IgD-negative memory B cell (primary cell): ENCODE data around the gene DOK7. TPM values are rescaled to one million over a fixed set of nuclear protein-coding genes. Genes with fewer than 3 reads are reported as not detected.

Source experiments
- H3K27ac Mint-ChIP-seq, 3 donors: one replicate each; pipeline ENCODE4 v1.8.0; 2020 to 2022; ENCODE audit warnings: mild to moderate bottlenecking in 3 of 3, mixed read lengths in 3 of 3, moderate library complexity in 1 of 3
- H3K27me3 Mint-ChIP-seq: one replicate; pipeline ENCODE4 v1.8.0; 2021; ENCODE audit warnings: mixed read lengths
- H3K36me3 Mint-ChIP-seq: one replicate; pipeline ENCODE4 v1.8.0; 2020; ENCODE audit warnings: mild to moderate bottlenecking, mixed read lengths
- H3K4me1 Mint-ChIP-seq, 3 donors: one replicate each; pipeline ENCODE4 v1.8.0; 2020 to 2022; ENCODE audit warnings: mixed read lengths in 3 of 3, mild to moderate bottlenecking in 1 of 3
- H3K4me3 Mint-ChIP-seq, 4 donors: one replicate each; pipeline ENCODE4 v1.8.0; 2020 to 2022; ENCODE audit warnings: mild to moderate bottlenecking in 4 of 4, mixed read lengths in 4 of 4, moderate library complexity in 3 of 4
- H3K9me3 Mint-ChIP-seq, 3 donors: one replicate each; pipeline ENCODE4 v1.8.0; 2020 to 2021; ENCODE audit warnings: mixed read lengths in 3 of 3, mild to moderate bottlenecking in 1 of 3
- polyA plus RNA-seq: library from polyadenylated mRNA; unstranded; fragments of 300-500 nt; fragmentation: Illumina TruSeq; gene quantifications from one replicate; pipeline ENCODE4 v1.2.3, GENCODE V29; 2021

Gene DOK7
- polyA plus RNA-seq, 1 donor from 2014 or later: 25.2 TPM

DNA sequence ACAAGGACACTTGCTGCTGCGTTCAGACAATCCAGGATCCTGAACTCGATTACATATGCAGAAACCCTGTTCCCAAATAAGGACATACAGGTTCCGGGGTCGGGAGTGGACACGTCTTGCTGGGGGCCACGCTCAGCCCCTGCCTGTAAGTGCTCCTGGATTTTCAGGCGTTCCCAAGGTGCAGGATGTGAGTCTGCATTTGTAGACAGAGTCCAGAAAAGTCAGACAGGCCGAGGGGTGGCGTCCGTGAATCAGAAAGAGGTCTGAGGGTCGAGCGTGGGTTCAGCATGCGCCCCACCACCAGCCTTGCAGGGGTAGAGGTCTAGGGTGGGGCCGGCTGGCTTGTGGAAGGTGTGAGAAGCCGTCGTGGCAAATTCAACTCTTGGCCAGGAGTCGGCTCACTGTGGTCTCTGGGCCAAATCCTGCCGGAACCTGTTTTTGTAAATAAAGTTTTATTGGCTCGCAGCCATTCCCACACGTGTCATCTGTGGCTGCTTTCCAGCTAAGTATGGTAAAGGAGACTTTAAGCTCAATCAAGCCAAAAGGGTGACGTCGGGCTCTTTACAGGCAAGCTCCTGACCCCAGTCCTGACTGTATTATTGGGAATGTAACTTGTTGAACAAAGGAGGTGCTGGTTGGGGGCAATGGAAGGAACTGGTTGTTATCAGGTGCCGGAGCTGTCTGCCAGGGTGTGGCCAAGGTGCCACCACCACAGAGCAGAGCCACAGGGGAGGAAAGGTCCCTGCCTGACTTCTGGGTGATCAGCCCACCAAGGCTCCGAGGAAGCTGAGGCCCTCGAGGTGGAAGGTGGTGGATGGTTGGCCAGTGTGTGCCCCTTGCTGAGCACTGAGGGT lies 7.4 kb downstream of the DOK7 start:
- H3K27ac Mint-ChIP-seq: no peak overlapping the region
- no peaks in the 10 kb centered on the region for H3K9me3 Mint-ChIP-seq

DNA sequence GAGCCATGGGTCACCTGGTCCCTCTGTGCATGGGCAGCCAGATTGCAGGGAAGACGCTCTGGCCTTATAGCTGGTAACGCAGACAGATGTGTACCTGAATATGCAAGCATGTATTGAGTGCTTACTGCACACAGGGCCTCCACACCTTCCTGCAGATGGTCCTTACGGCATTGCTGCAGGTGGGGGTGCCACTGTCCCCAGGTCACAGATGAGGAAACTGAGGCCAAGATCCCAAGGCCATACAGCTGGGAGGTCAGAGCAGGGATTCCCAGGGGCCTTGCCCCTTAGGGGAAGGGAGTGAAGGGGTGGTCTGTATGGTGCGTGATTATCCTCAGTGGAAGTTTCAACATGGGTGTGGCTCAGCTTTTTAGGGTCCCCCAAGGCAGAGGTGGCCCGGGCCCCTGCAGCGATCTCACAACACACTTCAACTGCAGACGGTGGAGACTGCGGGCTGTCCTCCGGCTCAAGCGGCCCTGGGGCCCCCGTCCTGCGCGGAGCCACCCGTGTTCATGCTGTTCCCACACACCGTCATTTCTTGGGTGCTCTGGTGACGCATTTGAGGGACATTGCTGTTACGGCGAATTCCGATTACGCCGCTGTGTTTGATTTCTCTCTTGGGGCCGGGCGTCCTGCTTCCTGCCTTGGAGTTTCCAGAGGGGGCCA lies 8.1 kb downstream of the DOK7 start:
- H3K27me3 Mint-ChIP-seq: no peaks in the 10 kb centered on the region
- H3K9me3 Mint-ChIP-seq: no peaks in the 10 kb centered on the region
- H3K4me3 Mint-ChIP-seq: no peak overlapping the region
- H3K27ac Mint-ChIP-seq: no peak overlapping the region
- H3K4me1 Mint-ChIP-seq: no peaks in the 10 kb centered on the region
- no peaks in the 10 kb centered on the region for H3K36me3 Mint-ChIP-seq

More for the DNA sequence above, 7.4 kb downstream of the DOK7 start:
- H3K4me1 Mint-ChIP-seq: no peaks in the 10 kb centered on the region
- no peaks in the 10 kb centered on the region for H3K27me3 Mint-ChIP-seq
- H3K36me3 Mint-ChIP-seq: no peaks in the 10 kb centered on the region
- no peak overlapping the region for H3K4me3 Mint-ChIP-seq

DNA sequence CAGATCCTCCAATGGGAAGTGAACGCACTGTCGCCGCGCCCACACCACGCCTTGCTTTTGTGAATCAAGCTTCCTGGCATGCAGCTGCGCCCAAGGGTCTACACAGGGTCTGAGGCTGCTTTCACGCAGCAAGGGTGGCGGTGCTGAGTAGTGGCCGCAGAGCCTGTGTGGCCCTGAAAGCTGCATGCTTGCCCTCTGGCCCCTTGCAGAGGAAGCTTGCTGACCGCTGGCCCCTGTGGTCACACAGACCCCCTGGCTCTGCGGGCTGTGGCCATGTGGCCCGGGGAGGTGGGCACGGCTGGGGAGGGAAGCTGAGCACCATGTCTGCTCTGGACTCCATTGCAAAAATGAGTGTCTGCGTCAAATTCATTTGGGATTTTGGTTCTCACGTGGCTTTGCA lies 8.8 kb downstream of the DOK7 start:
- Mint-ChIP-seq H3K9me3 (no peaks in the 10 kb centered on the region), H3K27ac (no peak overlapping the region), H3K4me1 (no peaks in the 10 kb centered on the region), H3K27me3 (no peaks in the 10 kb centered on the region), H3K4me3 (no peak overlapping the region), H3K36me3 (no peaks in the 10 kb centered on the region)

DNA sequence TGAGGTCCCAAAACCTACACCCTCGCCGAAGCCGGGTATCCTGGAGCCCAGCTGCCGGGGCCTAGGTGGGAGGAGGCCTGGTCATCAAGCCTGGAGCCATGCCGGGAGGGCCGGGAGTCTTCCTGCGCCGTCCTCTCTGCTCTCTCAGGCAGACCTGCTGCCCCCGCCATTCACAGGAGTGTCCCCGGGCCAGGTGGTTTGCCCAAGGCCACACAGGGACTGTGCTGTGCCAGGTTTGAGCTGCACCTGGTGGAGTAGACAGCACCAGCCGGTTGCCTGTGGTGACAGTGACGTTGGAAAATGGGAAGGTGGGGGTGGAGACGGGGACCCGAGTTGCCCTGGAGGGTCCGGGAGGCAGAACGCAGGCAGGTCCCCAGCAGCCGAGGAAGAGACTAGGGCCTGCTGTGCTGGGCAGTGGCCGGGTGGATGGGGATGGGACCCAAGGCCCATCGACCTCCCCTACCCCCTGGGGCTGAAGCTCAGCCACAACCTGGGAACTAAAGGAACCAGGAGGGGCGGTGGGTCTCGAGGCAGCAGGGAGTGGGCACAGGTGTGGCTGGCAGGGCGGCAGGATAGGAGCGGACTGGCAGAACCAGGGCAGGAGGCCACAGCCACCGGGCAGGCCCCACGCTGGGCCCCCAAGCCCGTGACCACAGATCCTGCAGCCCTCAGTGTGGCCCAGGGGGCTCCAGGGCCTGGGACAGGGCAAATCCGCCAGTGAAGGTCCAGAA lies 9.5 kb downstream of the DOK7 start:
- Mint-ChIP-seq H3K4me3 (no peak overlapping the region), H3K27ac (peak overlapping the region in 1 of 3 donors; percentile 16), H3K4me1 (no peaks in the 10 kb centered on the region), H3K36me3 (no peaks in the 10 kb centered on the region), H3K9me3 (no peaks in the 10 kb centered on the region), H3K27me3 (no peaks in the 10 kb centered on the region)

DNA sequence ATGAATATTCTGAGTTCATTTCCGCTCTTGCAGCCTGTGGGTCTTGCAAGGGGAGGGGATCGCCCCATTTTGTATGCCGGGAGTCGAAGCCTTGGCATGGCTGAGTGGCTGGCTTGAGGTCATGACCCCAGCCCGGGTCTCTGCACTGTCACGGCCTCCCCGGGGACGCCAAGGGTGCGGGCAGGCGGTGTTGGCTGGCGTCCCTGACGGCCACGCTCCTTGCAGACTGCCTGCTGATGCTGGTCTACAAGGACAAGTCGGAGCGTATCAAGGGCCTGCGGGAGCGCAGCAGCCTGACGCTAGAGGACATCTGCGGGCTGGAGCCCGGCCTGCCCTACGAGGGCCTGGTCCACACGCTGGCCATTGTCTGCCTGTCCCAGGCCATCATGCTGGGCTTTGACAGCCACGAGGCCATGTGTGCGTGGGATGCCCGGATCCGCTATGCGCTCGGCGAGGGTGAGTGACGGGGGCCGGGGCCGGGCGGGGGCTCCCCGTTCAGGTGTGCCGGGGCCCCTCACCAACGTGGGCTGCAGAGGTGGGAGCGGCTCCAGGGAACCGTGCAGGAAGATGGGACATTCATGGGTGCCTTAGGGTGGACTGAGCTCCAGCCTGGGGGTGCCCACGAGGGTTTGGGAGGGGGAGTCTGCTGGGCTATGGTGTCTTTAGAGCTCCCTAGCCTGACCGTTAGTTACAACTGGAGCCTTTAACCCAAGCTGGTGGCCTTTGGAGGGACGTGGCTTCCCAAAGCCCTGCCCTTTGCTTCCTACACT lies 10.3 kb downstream of the DOK7 start:
- H3K4me3 Mint-ChIP-seq: no peak overlapping the region
- no peaks in the 10 kb centered on the region for H3K27me3 Mint-ChIP-seq
- H3K27ac Mint-ChIP-seq: peak overlapping the region in 1 of 3 donors; percentile 16
- H3K36me3 Mint-ChIP-seq: no peaks in the 10 kb centered on the region
- H3K4me1 Mint-ChIP-seq: no peaks in the 10 kb centered on the region
- no peaks in the 10 kb centered on the region for H3K9me3 Mint-ChIP-seq

DNA sequence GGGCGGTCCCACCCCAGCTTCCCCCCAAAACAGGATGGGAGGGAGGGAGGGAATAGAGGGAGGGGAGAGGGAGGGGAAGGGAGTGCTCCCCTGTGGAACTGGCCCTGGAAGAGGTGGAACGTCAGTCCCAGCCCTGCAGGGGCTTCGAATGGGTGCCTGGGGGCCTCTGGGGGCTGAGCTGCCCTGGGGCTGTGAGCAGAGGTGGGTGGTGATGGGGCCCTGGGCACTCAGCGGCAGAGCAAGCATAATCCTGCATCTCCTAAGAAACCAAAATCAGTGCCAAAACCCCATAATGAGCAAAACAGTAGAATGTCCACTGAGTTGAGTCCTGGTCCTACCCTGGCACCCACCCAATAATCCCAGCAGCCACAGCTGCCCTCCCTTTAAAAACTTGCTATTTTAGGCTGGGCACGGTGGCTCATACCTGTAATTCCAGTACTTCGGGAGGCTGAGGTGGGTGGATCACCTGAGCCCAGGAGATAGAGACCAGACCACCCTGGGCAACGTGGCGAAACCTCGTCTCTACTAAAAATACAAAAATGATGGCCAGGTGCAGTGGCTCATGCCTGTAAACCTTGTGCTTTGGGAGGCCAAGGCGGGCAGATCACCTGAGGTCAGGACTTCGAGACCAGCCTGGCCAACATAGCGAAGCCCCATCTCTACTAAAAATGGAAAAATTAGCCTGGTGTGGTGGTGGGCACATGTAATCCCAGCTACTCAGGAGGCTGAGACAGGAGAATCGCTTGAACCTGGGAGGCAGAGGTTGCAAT lies 11.1 kb downstream of the DOK7 start:
- H3K9me3 Mint-ChIP-seq: no peaks in the 10 kb centered on the region
- no peak overlapping the region for H3K27ac Mint-ChIP-seq
- H3K4me1 Mint-ChIP-seq: no peaks in the 10 kb centered on the region
- H3K4me3 Mint-ChIP-seq: no peak overlapping the region
- no peaks in the 10 kb centered on the region for H3K36me3 Mint-ChIP-seq
- no peaks in the 10 kb centered on the region for H3K27me3 Mint-ChIP-seq

DNA sequence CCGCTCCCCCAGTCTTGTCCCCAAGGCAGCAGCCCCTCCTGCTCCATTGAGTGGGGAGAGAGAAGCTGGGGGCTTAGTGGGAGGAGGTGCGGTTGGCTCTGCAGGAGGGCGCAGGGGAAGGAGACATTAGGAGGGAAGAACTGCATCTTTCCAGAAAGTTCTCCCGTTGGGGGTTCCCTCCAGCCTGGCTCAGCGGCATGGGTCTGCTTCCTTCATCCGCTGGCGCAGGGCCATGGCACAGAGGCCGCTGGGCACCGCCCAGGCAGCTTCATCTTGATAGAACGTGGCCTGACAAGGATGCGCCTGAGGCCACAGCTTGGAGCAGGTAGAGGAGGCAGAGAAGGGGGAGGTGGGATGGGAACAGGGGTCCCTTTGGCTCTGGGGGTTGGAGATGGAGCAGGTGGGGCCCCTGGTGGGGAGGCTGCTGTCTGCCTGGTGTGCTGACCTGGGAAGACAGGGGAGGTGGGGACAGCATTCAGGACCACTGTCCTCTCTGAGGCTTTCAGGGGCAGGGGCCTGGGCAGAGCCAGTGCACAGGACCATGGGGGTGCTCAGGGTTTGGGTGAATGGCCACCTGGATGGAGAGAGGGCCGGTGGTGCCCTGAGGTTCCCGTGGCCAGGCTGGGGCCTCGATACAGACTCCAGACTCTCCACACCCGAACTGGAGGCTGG lies 12.1 kb downstream of the DOK7 start:
- H3K9me3 Mint-ChIP-seq: no peaks in the 10 kb centered on the region
- H3K27ac Mint-ChIP-seq: no peak overlapping the region
- H3K36me3 Mint-ChIP-seq: no peaks in the 10 kb centered on the region
- H3K4me1 Mint-ChIP-seq: no peaks in the 10 kb centered on the region
- no peaks in the 10 kb centered on the region for H3K27me3 Mint-ChIP-seq
- H3K4me3 Mint-ChIP-seq: no peak overlapping the region

DNA sequence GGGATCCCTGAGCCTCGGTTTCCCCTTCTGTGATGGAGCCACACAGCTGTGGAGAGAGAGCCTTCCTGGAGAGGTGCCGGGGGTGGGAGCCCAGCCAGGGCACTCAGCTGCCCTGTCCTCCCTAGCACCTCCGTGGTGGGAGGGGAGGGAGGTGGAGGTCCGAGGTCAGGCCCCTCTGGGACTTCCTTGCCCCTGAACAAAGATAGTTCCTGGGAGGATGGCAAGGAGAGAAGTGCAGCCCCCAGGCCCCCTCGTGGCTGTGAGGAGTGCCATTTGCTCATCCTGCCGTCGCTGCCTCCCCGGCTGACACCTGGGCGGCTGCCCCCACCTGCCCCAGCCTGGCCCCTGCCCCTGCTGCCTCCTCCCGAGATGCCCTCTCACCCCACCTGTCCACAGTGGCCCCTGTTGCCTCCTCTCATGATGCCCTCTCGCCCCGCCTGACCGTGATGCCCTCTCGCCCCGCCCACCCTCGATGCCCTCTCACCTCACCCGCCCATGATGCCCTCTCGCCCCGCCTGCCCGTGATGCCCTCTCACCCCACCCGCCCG lies 12.7 kb downstream of the DOK7 start:
- no peak overlapping the region for H3K4me3 Mint-ChIP-seq
- peaks cover 4 to 5% (median 4%) of the 10 kb centered on the region in 3 donors for H3K4me1 Mint-ChIP-seq
- H3K9me3 Mint-ChIP-seq: no peaks in the 10 kb centered on the region
- H3K27ac Mint-ChIP-seq: no peak overlapping the region
- no peaks in the 10 kb centered on the region for H3K36me3 Mint-ChIP-seq
- H3K27me3 Mint-ChIP-seq: peaks cover 2% of the 10 kb centered on the region

DNA sequence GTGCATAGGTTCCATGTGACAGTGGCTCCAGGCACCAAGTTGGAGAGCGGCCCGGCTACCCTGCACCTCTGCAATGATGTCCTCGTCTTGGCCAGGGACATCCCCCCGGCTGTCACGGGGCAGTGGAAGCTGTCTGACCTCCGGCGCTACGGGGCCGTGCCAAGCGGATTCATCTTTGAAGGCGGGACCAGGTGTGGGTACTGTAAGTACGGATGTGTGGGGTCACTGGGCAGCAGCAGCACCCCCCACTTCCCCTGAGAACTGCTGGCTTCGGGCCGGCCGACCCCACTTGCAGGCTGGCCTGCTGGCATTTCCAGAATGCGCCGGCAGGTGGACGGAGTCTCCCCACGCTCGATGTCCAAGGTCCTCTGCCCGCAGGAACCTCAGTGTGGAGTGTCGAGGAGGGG lies 13.2 kb downstream of the DOK7 start:
- H3K27ac Mint-ChIP-seq: no peak overlapping the region
- H3K36me3 Mint-ChIP-seq: no peaks in the 10 kb centered on the region
- H3K4me1 Mint-ChIP-seq: peaks cover 4 to 8% (median 7%) of the 10 kb centered on the region in 3 donors
- peaks cover 2% of the 10 kb centered on the region for H3K27me3 Mint-ChIP-seq
- H3K9me3 Mint-ChIP-seq: no peaks in the 10 kb centered on the region
- no peak overlapping the region for H3K4me3 Mint-ChIP-seq

DNA sequence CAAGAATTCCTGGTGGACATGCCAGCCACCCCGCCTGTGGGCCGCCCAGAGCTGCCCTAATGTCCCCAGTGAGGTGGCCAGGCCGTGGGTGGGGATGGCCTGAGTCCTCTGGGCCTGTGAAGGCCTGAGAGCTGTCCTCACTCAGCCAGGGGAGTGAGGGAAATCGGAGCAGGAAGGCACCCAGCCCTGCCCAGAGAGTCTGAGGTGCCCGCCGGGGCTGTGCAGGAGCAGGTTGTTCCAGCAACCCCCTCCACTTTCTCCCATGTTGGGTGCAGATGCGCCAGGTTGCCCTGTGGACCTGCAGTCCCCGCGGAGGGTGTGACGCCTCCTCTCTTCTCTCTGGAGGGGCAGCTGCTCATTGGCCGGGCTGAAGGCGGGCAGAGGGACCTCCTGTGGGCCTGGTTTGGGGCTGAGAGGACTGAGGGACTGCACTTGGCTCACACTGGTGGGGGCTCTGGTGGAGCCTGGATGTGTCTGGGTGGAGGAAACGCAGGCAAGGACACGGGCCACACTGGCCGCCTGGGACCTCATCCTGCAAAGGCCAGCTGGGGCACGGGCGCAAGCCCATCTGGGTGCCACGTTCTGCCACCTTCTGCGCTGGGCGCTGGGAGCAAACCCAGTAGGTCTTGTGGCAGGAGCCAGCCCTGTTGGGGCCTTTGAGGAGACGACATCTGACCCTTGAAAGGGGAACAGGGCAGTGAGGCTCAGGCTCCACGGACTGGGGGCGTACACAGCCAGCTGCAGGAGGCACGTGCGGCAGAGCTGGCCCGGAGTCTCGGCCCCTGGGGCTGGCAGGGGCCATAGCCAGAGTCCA lies 14.0 kb downstream of the DOK7 start:
- no peaks in the 10 kb centered on the region for H3K9me3 Mint-ChIP-seq
- H3K27me3 Mint-ChIP-seq: peaks cover 2% of the 10 kb centered on the region
- H3K4me1 Mint-ChIP-seq: peaks cover 7 to 9% (median 8%) of the 10 kb centered on the region in 3 donors
- peak overlapping the region in 1 of 3 donors; percentile 50 for H3K27ac Mint-ChIP-seq
- no peak overlapping the region for H3K4me3 Mint-ChIP-seq
- no peaks in the 10 kb centered on the region for H3K36me3 Mint-ChIP-seq

DNA sequence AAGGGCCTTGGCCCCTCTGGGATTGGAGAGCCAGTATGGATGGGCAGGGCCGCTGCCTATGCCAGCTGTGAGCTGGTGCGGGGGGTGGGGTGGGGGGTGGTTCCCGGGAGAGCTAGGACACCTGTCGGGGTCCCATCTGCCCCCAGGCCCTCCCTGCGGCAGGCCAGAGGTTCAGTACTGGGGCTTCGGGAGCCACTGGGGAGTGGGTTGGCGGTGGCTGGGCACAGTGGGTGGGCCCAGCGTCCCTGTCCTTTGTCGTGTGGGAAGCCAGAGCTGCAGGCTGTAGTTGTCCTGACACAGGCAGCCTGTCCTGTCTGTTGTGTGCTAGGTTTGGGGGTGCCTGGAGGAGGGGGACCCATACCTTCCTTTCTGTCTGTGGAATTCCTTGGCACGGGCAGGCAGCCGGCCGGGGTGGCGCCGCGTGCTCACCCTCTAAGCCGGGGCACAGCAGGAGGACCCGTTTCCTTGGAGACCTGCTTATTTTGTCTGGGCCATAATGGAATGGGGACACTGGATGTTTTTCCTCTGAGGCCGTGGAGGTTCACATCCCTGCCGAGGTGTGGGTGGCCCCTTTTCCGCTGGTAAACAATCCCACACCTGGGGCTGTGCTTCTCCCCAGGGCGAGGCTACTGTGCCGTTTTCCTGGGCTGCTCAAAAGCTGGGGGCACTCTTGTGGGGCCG lies 14.8 kb downstream of the DOK7 start:
- Mint-ChIP-seq H3K27ac (no peak overlapping the region), H3K27me3 (peaks cover 2% of the 10 kb centered on the region), H3K9me3 (no peaks in the 10 kb centered on the region), H3K4me1 (peaks cover 7 to 9% (median 8%) of the 10 kb centered on the region in 3 donors), H3K36me3 (no peaks in the 10 kb centered on the region), H3K4me3 (no peak overlapping the region)

DNA sequence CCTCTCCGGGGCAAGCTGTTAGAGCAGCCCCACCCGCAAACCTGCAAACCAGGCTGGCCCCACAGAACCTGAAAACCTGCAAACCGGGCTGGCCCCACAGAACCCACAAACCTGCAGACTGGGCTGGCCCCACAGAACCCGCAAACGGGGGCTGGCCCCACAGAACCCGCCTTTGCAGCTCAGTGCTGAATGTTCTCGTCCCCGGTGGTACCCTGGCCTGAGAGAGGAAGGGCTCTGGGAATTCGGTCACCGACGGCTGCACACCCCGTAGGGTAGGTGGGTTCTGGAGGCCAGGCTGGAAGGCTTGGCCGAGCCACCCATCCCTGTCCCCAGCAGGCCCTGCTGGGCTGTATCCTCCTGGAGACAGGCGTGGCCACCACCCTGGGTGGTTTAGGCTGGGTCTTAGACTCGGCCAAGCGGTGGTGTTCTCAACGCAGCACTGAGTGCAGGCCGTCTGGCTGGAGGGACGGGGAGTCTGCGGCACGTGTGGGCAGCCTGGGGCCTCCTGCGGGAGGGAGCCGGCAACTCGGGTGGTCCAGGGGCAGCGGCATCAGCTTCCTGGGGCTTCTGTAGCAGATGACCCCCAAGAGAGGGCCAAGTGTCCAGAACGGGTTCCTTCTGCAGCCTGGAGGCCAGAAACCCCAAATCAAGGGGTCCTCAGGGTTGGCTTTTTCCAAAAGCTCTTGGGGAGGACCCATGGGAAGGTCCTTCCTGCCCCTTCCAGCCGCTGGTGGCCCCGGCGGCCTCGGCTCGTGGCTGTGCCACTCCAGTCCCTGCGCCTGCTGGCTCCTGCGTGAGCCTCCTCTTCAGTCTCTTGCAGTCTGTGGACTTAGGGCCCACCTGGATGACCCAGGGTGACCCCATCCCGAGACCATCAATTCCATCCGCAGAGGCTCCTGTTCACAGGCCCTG lies 15.6 kb downstream of the DOK7 start:
- peaks cover 2% of the 10 kb centered on the region for H3K27me3 Mint-ChIP-seq
- H3K36me3 Mint-ChIP-seq: no peaks in the 10 kb centered on the region
- no peaks in the 10 kb centered on the region for H3K9me3 Mint-ChIP-seq

More for the DNA sequence above, 15.6 kb downstream of the DOK7 start:
- no peak overlapping the region for H3K27ac Mint-ChIP-seq
- peaks cover 7 to 9% (median 8%) of the 10 kb centered on the region in 3 donors for H3K4me1 Mint-ChIP-seq
- H3K4me3 Mint-ChIP-seq: no peak overlapping the region
